ENCODE measurements around the gene XYLT1. TPM values are rescaled to one million over a fixed set of nuclear protein-coding genes. Genes with fewer than 3 reads are reported as not detected.
A peak's percentile ranks its signal among the peaks of the same experiment; 100 is the strongest.

XYLT1 gene
- total RNA-seq, 2 donors from 2014 or later: 14.4 to 31.3 TPM

GRCh38 chr16:17286443-17286842 is 184.3 kb downstream of the XYLT1 start:
- TF ChIP-seq CTCF (IDR thresholded peaks at IDR 0.05): no peak

GRCh38 chr16:17283016-17283415 is 187.7 kb downstream of the XYLT1 start:
- no peak for TF ChIP-seq CTCF (IDR thresholded peaks at IDR 0.05)
- H3K27me3 ChIP-seq: no peaks in the 10 kb centered on the region
- H3K4me1 ChIP-seq: peaks cover 0 to 14% of the 10 kb centered on the region in 2 donors
- H3K27ac ChIP-seq: no peak overlapping the region
- no peaks in the 10 kb centered on the region for H3K9me3 ChIP-seq
- H3K36me3 ChIP-seq: no peaks in the 10 kb centered on the region
- no peak for DNase-seq (ENCODE audit: low spot score)
- no peak overlapping the region for H3K4me3 ChIP-seq

More at GRCh38 chr16:17286443-17286842, 184.3 kb downstream of the XYLT1 start:
- Histone ChIP-seq H3K4me1 (peaks cover 0 to 25% of the 10 kb centered on the region in 2 donors), H3K9me3 (no peaks in the 10 kb centered on the region), H3K27ac (no peak overlapping the region), H3K36me3 (no peaks in the 10 kb centered on the region), H3K4me3 (no peak overlapping the region), H3K27me3 (no peaks in the 10 kb centered on the region)
- no peak for DNase-seq (ENCODE audit: low spot score)

DNA sequence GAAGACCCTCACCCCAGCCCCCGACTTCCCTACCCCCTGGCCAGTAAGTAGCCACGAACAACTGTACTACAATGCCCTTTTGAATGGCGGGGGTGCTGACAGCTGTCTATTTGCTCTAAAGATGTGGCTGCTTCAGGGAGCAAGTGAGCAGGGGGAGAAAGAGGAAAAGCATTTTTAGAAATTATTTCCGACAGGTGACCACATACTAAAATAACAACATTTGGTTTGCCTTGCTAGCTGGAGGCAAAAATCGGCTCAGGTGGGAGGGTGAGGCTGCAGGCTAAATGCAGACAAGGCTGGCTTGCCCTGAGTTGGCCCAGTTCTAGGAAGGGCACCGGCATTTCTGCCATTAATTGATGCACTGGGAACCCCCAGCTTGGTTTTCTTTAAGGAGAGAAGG is 188.5 kb downstream of the XYLT1 start:
- Histone ChIP-seq H3K4me3 (no peak overlapping the region), H3K27ac (no peak overlapping the region), H3K27me3 (no peaks in the 10 kb centered on the region), H3K9me3 (no peaks in the 10 kb centered on the region), H3K4me1 (peaks cover 0 to 6% of the 10 kb centered on the region in 2 donors), H3K36me3 (no peaks in the 10 kb centered on the region)
- no peak for TF ChIP-seq CTCF (IDR thresholded peaks at IDR 0.05)
- no peak for DNase-seq (ENCODE audit: low spot score)

DNA sequence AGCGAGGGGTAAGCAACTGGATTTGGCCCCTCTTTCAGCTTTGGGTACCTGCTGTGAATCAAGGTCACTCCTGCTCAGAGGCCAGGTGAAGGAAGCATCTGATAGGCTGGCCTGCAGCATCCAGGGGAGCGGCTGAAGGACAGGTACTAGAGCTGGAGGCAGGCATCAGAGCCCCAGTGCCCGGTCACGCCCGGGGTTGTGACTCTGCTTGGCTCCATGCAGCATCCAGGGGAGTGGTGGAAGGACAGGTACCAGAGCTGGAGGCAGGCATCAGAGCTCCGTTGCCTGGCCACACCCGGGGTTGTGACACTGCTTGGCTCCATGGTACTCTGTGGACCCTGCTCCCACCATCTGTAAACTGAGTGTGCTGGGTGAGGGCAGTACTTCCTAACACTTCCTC is 189.7 kb downstream of the XYLT1 start:
- no peak for TF ChIP-seq CTCF (IDR thresholded peaks at IDR 0.05)
- H3K27ac ChIP-seq: no peak overlapping the region

DNA sequence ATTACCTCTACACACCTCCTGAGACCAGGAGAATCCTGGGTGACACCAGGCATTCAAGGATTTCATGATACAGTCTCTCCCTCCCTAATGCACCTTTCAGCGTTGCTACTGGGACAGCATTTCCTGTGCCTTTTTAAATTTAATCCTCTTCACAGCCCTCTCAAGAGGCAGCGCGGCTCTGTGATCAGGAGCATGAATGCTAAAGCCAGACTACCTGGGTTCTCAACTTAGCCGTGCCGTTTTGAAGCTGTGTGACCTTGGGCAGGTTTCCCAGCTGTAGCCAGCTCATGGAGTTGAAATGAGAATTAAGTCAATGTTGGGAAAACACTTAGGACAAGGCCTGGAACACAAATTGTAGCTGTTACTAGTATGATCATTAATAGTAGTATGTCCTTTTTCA is 191.8 kb downstream of the XYLT1 start:
- Histone ChIP-seq H3K36me3 (no peaks in the 10 kb centered on the region), H3K4me3 (no peak overlapping the region), H3K4me1 (no peaks in the 10 kb centered on the region), H3K27ac (no peak overlapping the region), H3K9me3 (no peaks in the 10 kb centered on the region), H3K27me3 (no peaks in the 10 kb centered on the region)
- no peak for TF ChIP-seq CTCF (IDR thresholded peaks at IDR 0.05)
- no peak for DNase-seq (ENCODE audit: low spot score)

More for the DNA sequence above, 189.7 kb downstream of the XYLT1 start:
- no peaks in the 10 kb centered on the region for H3K4me1 ChIP-seq
- H3K4me3 ChIP-seq: no peak overlapping the region
- H3K36me3 ChIP-seq: no peaks in the 10 kb centered on the region
- no peaks in the 10 kb centered on the region for H3K9me3 ChIP-seq
- no peak for DNase-seq (ENCODE audit: low spot score)
- H3K27me3 ChIP-seq: no peaks in the 10 kb centered on the region

DNA sequence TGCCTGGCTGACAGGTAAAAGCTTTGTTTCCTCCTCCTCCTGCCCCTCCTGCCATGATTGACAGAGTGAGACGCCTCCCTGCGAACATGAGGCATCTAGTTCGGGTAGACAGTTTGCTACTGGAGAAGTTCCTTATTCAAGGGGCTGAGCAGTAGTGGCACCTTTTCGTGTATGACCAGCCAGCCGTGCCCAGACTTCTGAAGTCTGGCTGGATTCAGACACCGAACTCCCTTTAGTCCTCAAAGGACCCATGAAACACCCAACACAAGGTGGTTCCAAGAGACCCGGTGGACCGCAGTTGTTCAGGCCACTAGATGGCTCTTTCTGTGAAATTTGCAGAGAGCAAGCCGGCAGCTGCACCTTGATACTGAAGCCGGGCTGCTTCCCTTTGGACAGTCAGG is 192.8 kb downstream of the XYLT1 start:
- Histone ChIP-seq H3K27ac (no peak overlapping the region), H3K27me3 (no peaks in the 10 kb centered on the region), H3K9me3 (no peaks in the 10 kb centered on the region), H3K4me1 (no peaks in the 10 kb centered on the region), H3K36me3 (no peaks in the 10 kb centered on the region), H3K4me3 (no peak overlapping the region)
- TF ChIP-seq CTCF (IDR thresholded peaks at IDR 0.05): peak in 1 of 2 donors; percentile 64
- no peak for DNase-seq (ENCODE audit: low spot score)
